Measurements from ENCODE around the gene GNGT1.
"Not testable (repeated sequence)": the region's sequence is repeated elsewhere in the genome, so short reads cannot be mapped to it uniquely, and the experiment has no call there.

Gene GNGT1

GRCh38 chr7:93895859-93896600, 10.3 kb upstream of the GNGT1 start:
- DNase-seq (ENCODE audit: insufficient read length, low spot score): no peak
- FAIRE-seq: no peak
- no peak for TF ChIP-seq TAF1 (IDR thresholded peaks at IDR 0.05; ENCODE audit: low read depth, low read length)
- no peak for TF ChIP-seq POU2F2 (IDR thresholded peaks at IDR 0.05; ENCODE audit: low read depth, low read length)
- no peak for TF ChIP-seq PAX5 (IDR thresholded peaks at IDR 0.05; ENCODE audit: insufficient read depth, low read length, severe bottlenecking)
- no peak for TF ChIP-seq POLR2A (IDR thresholded peaks at IDR 0.05; ENCODE audit: low read depth, low read length)
- no peak for TF ChIP-seq POLR2AphosphoS5 (IDR thresholded peaks at IDR 0.05; ENCODE audit: low read depth, low read length)
- TF ChIP-seq SPI1 (IDR thresholded peaks at IDR 0.05; ENCODE audit: low read depth, low read length): no peak

- TF ChIP-seq TAF1 (IDR thresholded peaks at IDR 0.05; ENCODE audit: low read depth, low read length) (no peak), POLR2A (IDR thresholded peaks at IDR 0.05; ENCODE audit: low read depth, low read length) (no peak), SPI1 (IDR thresholded peaks at IDR 0.05; ENCODE audit: low read depth, low read length) (no peak), POLR2AphosphoS5 (IDR thresholded peaks at IDR 0.05; ENCODE audit: low read depth, low read length) (no peak), PAX5 (IDR thresholded peaks at IDR 0.05; ENCODE audit: insufficient read depth, low read length, severe bottlenecking) (no peak), POU2F2 (IDR thresholded peaks at IDR 0.05; ENCODE audit: low read depth, low read length) (no peak)
- FAIRE-seq: no peak
- DNase-seq (ENCODE audit: insufficient read length, low spot score): no peak
Measured at GRCh38 chr7:93897680-93898079, 8.7 kb upstream of the GNGT1 start.

- FAIRE-seq (peak; percentile 73), DNase-seq (ENCODE audit: insufficient read length, low spot score) (no peak)
- no peak for TF ChIP-seq TAF1 (IDR thresholded peaks at IDR 0.05; ENCODE audit: low read depth, low read length)
- no peak for TF ChIP-seq SPI1 (IDR thresholded peaks at IDR 0.05; ENCODE audit: low read depth, low read length)
- no peak for TF ChIP-seq PAX5 (IDR thresholded peaks at IDR 0.05; ENCODE audit: insufficient read depth, low read length, severe bottlenecking)
- no peak for TF ChIP-seq POLR2A (IDR thresholded peaks at IDR 0.05; ENCODE audit: low read depth, low read length)
- no peak for TF ChIP-seq POLR2AphosphoS5 (IDR thresholded peaks at IDR 0.05; ENCODE audit: low read depth, low read length)
Measured at GRCh38 chr7:93902777-93903423, 3.5 kb upstream of the GNGT1 start.

- no peak for FAIRE-seq
- TF ChIP-seq POLR2A (IDR thresholded peaks at IDR 0.05; ENCODE audit: low read depth, low read length) (no peak), PAX5 (IDR thresholded peaks at IDR 0.05; ENCODE audit: insufficient read depth, low read length, severe bottlenecking) (no peak), SPI1 (IDR thresholded peaks at IDR 0.05; ENCODE audit: low read depth, low read length) (no peak), POLR2AphosphoS5 (IDR thresholded peaks at IDR 0.05; ENCODE audit: low read depth, low read length) (no peak), POU2F2 (IDR thresholded peaks at IDR 0.05; ENCODE audit: low read depth, low read length) (no peak), TAF1 (IDR thresholded peaks at IDR 0.05; ENCODE audit: low read depth, low read length) (no peak)
- DNase-seq (ENCODE audit: insufficient read length, low spot score): no peak
Measured at GRCh38 chr7:93910076-93910994, 4.0 kb downstream of the GNGT1 start.

GRCh38 chr7:93911242-93911641, 4.9 kb downstream of the GNGT1 start:
- FAIRE-seq: peak; percentile 50
- DNase-seq (ENCODE audit: insufficient read length, low spot score): not testable (repeated sequence)

GRCh38 chr7:93911661-93912060, 5.3 kb downstream of the GNGT1 start:
- DNase-seq (ENCODE audit: insufficient read length, low spot score); FAIRE-seq: not testable (repeated sequence)

GRCh38 chr7:93913197-93913596, 6.8 kb downstream of the GNGT1 start:
- DNase-seq (ENCODE audit: insufficient read length, low spot score) (no peak), FAIRE-seq (no peak)
- TF ChIP-seq POLR2AphosphoS5 (IDR thresholded peaks at IDR 0.05; ENCODE audit: low read depth, low read length) (no peak), TAF1 (IDR thresholded peaks at IDR 0.05; ENCODE audit: low read depth, low read length) (no peak)

- DNase-seq (ENCODE audit: insufficient read length, low spot score) (no peak), FAIRE-seq (no peak)
- TF ChIP-seq POLR2AphosphoS5 (IDR thresholded peaks at IDR 0.05; ENCODE audit: low read depth, low read length) (no peak), SPI1 (IDR thresholded peaks at IDR 0.05; ENCODE audit: low read depth, low read length) (no peak), POU2F2 (IDR thresholded peaks at IDR 0.05; ENCODE audit: low read depth, low read length) (no peak), POLR2A (IDR thresholded peaks at IDR 0.05; ENCODE audit: low read depth, low read length) (no peak), PAX5 (IDR thresholded peaks at IDR 0.05; ENCODE audit: insufficient read depth, low read length, severe bottlenecking) (no peak)
Measured at GRCh38 chr7:93914581-93915066, 8.3 kb downstream of the GNGT1 start.

- not testable (repeated sequence) for FAIRE-seq; DNase-seq (ENCODE audit: insufficient read length, low spot score)
Measured at GRCh38 chr7:93915206-93915842, 9.0 kb downstream of the GNGT1 start.

GRCh38 chr7:93915888-93916287, 9.5 kb downstream of the GNGT1 start:
- DNase-seq (ENCODE audit: insufficient read length, low spot score): not testable (repeated sequence)
- FAIRE-seq: peak; percentile 87

- not testable (repeated sequence) for FAIRE-seq; DNase-seq (ENCODE audit: insufficient read length, low spot score)
Measured at GRCh38 chr7:93916315-93916714, 9.9 kb downstream of the GNGT1 start.
